Stimulated activated CD4-positive, alpha-beta T cell treated with anti-CD3 and anti-CD28 coated beads, Interleukin-1b, Interleukin-23, amount 100 ng/mL, for 4 hours (primary cell): Measurements from ENCODE around the gene ZNF814.
"Not testable (repeated sequence)": the region's sequence is repeated elsewhere in the genome, so short reads cannot be mapped to it uniquely, and the experiment has no call there.

Source experiments
- DNase-seq, 2 donors: peaks; one replicate each; pipeline ENCODE4 v3.0.0-alpha.2; 2020; ENCODE audit warnings: low read depth in 2 of 2

ZNF814 gene

DNA sequence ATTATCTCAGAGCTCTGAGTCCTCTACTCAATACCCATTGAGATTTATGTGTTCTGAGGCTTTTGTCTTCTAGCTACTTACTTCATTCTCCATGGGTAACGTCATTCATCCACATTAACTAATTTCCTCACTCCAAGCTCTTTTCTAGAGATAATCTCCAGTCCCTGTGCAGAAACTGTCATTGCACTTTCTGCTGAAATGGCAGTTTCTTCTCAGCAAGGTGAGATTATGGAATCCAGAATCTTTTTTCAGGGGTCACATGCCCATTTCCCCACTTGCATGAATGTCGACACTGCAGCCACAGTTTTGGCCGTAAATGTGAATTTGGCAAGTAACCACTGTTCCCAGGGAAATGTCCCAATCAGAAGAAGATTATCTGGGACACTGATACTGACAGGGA lies 26.5 kb downstream of the ZNF814 start:
- not testable (repeated sequence) for DNase-seq

DNA sequence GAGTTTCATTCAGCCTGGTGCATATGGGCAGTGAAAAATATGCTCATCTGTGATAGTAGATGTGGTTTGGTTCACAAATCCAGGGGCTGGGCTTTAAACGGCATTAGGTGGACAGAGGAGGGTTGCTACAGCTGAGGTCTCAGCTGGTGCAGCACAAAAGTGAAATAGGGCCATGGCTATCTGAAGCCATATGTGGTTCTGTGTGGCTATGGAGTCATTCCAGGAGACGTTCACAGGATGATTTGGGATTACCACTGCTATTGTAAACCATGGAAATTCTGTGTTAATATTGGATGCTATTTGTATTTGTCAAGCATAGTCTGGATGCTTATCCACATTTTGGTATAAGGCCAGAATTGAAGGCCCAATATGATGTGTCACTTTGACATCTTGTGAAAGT lies 34.7 kb downstream of the ZNF814 start:
- not testable (repeated sequence) for DNase-seq

DNA sequence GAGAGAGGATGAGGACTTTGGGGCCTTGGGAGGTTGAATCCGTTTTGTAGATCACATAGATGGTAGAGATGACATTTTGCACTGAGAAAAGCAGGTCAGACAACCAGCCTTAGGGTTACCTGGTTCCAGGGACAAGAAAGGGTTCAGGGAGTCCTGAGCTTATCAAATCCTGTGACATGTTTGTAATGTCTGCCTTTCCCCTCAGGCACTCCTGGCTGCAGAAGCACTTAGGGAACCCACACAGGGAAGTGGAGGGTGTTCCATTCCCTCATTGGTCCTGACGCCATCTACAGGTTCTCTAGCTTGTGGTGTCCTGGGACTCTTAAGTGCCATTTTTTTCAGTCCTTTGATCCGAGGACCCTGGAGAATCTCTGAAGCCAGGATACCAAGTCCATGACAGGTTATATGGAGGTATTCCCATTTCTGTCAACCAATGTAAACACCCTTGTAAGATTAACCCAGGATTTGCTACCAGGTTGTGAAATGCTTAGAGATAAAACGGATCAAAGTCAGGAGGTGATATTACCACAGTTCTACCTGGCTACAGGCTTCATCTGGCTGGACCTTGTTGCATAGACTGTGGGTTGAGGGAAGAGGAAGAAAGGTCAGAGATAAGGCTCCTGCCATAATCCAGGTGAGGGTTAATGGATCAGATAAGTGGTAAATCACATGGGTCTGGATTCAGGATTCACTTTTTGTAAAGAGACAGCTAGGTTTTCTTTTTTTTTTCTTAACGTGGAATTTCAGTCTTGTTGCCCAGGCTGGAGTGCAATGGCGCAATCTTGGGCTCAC lies 36.8 kb downstream of the ZNF814 start:
- DNase-seq = not testable (repeated sequence)

DNA sequence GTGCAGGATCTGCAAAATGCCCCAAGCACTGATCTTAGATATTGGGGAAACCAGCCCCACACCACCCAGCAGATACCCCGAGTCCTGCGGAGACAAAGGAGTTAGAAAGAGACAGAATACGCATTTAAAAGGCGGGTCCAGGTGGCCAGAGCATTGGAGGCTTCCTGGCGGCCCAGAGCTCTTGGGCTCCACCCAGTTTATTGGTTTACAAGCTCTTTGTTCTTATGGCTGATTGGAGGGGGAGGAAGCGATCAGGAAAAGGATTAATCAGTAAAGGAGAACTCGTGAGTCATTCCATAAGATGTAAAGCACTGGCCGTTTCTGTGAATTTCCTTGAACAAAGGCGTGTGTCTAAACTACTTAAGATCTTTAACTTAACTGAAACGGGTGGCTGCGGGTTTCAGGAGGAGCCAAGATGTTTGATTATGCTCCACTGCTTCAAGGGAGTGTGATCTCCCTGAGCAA lies 38.3 kb downstream of the ZNF814 start:
- DNase-seq = no peak

DNA sequence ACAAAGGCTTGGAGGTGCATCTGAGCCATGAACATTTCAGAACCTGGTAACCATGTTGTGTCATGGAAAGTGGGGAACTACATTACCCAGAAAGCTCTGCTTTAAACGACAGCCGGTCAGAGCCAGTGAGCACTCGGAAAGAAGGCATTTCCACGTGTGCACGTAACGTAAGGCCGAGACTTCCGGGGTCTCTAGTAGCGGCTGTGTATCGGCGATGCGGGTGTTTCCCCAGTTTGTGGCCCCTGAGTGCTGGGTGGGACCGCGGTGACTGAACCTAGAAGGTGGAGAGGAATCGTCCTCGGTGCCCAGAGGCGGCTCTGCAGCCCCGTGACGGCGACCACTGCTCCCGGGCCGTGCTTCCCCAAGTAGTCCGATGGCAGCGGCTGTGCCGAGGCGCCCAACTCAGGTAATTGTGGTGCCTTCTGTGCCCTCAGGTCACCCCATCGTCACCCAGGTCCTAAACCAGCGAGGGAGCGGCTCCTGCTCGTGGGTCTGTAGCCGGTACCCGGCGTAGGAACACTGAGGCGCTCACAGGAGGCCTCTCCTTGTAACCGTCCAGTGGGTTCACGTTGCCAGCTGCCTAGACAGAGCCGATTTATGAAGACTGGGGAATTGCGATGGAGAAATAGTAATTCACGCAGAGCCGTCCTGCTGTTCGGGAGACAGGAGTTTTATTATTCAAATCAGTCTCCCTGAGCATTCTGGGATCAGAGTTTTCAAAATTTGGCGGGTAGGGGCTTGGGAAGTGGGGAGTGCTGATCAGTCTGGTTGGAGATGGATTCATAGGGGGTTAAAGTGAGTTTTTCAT lies 39.0 kb downstream of the ZNF814 start, which contains the start of gene ZNF587:
Gene ZNF587 (plus strand): TSS at position 194 of the 808 bp plus-strand sequence. CDS start 180 bp downstream, at position 374.
- DNase-seq = peak; percentile 55 to 63

DNA sequence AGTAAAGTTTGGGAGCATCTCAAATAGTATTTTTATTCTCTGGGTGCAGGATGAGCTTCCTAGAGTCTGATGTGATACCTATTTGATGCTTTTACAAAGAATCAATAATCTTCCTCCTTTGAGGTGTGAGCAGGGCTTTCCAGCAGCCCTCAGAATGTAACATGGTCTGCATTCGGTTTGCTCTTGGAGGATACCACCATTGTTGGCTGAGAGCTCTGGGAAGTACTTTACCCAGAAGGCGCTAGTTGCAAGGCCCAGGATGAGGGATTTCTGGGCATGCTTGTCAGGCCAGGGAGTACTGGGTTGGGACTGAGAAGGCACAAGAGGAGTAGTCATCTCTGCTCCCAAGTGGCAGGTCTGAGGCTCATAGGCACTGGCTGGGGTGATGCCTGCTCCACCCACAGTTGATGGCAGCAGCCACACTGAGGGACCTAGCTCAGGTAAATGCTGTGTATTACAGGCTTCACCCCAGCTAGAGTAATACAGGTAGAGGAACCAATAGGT lies 39.6 kb downstream of the ZNF814 start:
- not testable (repeated sequence) for DNase-seq

DNA sequence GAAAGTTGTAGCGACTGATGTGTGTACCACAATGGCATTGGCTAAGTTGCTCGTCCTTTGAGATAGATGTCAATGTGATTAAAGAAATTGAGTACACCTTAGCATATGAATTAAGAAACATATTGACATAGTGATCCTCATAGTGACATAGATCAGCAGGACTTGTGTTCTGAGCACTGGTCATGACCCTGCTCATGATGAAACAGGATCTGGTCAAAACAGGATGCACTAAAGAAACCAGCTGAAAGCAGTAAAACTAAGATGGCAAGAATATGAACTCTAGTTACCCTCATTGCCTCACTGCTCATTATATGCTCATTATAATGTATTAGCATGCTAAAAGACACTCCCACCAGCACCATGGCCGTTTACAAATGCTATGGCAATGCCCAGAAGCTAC lies 41.7 kb downstream of the ZNF814 start:
- DNase-seq = not testable (repeated sequence)

DNA sequence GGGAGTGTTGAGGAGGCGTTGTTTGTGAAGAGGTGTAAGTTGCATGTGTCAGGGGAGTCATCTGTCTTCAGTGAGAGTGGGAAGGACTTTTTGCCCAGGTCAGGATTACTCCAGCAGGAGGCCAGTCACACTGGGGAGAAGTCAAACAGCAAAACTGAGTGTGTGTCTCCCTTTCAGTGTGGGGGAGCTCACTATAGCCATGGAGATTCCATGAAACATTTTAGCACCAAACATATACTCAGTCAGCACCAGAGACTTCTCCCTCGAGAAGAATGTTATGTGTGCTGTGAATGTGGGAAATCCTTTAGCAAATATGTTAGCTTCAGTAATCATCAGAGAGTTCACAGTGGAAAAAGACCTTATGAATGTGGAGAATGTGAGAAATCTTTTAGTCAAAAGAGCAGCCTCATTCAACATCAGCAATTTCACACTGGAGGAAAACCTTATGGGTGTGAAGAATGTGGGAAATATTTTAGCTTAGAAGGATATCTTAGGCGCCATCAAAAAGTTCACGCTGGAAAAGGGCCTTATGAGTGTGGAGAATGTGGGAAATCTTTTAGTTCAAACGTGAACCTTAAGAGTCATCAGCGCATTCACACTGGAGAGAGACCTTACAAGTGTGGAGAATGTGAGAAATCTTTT lies 47.6 kb downstream of the ZNF814 start:
- no peak for DNase-seq

DNA sequence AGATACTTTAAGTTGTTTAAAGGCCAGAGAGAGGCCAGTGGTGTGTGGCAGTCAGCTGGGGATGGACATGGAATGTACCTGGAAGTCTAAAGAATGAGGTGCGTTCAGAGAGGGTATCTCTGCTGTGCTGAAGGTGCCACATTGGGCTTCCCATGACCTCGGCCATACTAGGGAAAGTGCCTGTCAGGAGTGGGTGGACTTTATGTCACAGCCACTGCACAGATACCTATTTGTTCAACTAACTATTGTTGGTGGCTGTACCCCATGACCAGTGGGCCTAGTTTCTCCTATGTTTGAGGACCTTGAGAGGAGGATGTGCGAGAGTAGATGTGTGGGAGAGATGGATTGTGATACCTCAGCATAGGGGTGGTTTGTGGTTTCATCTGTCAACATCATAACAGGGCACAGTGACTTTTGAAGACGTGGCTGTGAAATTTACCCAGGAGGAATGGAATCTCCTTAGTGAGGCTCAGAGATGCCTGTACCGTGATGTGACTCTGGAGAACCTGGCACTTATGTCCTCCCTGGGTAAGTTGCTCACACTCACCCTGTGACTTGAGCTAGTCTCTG lies 50.1 kb downstream of the ZNF814 start:
- DNase-seq = not testable (repeated sequence)

DNA sequence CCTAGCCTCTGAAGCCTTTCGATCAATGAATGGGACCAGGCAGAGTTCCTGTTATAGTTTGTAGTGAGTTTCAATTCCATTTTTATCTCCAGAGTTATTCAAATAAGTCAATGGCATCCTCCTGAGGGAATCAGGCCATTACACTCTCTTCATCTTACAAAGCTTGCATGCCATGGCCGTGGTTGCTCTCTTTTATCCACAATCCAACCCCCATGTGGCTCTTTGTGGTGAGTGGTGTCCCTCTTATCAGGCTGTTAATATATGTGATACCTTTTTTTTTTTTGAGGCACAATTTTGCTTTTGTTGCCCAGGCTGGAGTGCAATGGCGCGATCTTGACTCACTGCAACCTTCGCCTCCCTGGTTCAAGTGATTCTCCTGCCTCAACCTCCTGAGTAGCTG lies 51.8 kb downstream of the ZNF814 start:
- not testable (repeated sequence) for DNase-seq

DNA sequence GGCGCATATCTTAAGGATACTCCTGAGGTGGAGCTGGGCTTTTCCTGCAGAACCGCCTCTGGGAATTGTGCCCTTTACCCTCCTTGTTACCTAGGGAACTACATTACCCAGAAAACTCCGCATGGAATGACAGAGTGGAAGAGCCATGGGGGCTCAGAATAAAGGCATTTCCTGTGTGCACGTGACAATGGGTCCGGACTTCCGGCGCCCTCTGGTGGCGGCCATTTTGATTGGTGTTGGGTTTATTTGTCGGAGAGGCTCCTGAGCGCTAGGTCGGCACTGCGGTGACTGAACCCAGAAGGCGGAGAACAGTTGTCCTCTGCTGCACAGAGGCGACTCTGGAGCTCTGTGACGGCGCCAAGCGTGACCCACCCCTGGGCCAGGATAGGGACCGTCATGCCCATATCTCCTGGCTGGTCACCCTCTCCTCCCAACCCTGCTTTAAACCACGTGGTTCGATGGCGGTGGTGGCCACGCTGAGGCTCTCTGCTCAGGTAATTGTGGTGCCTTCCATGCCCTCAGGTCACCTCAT lies 58.7 kb downstream of the ZNF814 start, which contains the start of gene ZNF587B:
Gene ZNF587B (plus strand): TSS at position 229 of the 532 bp plus-strand sequence. CDS start 230 bp downstream, at position 459.
- DNase-seq = peak in 1 of 2 donors; percentile 23

DNA sequence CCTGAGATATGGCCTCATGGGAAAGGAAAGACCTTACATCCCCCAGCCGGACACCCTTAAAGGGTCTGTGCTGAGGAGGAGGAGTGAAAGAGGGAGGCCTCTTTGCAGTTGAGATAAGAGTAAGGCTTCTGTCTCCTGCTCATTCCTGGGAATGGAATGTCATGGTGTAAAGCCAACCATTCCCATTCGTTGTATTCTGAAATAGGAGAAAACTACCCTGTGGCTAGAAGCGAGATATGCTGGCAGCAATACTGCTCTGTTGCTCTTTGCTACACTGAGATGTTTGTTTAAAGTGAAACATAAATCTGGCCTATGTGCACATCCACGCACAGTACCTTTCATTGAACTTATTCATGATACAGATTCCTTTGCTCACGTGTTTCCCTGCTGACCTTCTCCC lies 59.5 kb downstream of the ZNF814 start:
- DNase-seq = no peak

DNA sequence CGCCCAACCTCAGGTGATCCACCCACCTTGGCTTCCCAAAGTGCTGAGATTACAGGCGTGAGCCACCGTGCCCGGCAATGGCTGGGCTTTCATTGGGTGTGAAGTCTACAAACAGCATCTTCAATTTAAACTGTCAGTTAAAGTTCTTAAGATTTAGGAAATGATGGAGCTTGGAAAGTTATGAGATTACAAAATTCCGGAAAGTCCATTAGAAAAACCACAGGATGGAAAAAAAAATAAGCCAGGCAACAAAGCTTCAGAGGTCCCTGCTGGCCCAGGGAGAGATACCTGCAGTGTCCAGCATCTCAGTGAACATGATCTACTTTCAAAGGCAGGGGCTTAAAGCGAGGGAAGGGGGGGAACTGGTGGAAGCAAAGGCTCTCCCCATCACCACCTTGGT lies 63.3 kb downstream of the ZNF814 start:
- DNase-seq = no peak

DNA sequence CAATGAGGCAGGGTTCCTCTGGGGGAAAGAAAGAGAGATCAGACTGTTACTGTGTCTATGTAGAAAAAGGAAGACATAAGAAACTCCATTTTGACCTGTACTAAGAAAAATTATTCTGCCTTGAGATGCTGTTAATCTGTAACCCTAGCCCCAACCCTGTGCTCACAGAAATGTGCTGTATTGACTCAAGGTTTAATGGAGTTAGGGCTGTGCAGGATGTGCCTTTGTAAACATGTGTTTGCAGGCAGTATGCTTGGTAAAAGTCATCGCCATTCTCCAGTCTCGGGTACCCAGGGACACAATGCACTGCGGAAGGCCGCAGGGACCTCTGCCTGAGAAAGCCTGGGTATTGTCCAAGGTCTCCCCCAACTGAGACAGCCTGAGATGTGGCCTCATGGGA lies 65.2 kb downstream of the ZNF814 start:
- DNase-seq = not testable (repeated sequence)

DNA sequence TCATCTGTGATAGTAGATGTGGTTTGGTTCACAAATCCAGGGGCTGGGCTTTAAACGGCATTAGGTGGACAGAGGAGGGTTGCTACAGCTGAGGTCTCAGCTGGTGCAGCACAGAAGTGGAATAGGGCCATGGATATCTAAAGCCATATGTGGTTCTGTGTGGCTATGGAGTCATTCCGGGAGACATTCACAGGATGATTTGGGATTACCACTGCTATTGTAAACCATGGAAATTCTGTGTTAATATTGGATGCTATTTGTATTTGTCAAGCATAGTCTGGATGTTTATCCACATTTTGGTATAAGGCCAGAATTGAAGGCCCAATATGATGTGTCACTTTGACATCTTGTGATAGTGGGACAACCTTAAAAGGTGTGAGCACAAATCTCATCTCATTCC lies 65.7 kb downstream of the ZNF814 start:
- DNase-seq = not testable (repeated sequence)

DNA sequence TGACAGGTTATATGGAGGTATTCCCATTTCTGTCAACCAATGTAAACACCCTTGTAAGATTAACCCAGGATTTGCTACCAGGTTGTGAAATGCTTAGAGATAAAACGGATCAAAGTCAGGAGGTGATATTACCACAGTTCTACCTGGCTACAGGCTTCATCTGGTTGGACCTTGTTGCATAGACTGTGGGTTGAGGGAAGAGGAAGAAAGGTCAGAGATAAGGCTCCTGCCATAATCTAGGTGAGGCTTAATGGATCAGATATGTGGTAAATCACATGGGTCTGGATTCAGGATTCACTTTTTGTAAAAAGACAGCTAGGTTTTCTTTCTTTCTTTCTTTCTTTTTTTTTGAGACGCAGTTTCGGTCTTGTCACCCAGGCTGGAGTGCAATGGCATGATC lies 67.3 kb downstream of the ZNF814 start:
- DNase-seq = not testable (repeated sequence)

DNA sequence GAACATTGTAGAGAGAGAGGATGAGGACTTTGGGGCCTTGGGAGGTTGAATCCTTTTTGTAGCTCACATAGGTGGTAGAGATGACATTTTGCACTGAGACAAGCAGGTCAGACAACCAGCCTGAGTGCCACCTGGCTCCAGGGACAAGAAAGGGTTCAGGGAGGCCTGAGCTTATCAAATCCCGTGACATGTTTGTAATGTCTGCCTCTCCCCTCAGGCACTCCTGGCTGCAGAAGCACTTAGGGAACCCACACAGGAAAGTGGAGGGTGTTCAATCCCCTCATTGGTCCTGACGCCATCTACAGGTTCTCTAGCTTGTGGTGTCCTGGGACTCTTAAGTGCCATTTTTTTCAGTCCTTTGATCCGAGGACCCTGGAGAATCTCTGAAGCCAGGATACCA lies 67.7 kb downstream of the ZNF814 start:
- DNase-seq = not testable (repeated sequence)

DNA sequence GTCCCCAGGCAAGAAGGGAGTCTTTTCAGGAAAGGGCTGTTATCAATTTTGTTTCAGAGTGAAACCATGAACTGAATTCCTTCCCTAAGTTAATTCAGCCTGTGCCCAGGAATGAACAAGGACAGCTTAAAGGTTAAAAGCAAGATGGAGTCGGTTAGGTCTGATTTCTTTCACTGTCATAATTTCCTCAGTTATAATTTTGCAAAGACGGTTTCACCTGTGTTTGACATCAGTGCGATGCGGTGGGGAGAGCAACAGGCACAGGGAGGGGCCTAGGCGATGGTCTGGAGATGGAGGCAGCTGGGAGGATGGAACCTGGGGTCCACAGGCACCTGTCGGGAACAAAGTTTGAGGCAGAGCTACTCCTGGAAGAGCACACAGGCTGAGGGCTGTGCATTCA lies 68.2 kb downstream of the ZNF814 start:
- no peak for DNase-seq

DNA sequence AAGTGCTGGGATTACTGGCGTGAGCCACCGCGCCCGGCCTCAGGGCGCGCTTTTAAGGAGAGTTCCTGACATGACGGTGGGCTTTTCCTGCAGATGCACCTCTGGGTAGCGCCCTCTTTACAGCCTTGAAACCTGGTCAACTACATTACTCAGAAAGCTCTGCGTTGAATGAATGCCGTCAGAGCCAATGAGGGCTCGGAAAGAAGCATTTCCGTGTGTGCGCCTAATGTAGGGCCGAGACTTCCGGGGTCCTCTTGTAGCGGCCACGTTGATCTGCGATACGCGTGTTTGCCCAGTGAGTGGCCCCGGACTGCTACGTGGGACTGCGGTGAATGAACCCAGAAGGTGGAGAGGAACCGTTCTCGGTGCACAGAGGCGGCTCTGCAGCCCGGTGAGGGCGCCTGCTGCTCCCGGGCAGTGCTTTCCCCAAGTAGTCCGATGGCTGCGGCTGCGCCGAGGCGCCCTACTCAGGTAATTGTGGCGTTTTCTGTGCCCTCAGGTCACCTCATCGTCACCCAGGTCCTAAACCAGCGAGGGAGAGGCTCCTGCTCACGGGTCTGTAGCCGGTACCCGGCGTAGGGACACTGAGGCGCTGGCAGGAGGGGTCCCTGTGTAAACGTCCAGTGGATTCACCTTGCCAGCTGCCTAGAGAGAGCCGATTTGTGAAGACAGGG lies 69.2 kb downstream of the ZNF814 start:
- peak; percentile 57 to 68 for DNase-seq

DNA sequence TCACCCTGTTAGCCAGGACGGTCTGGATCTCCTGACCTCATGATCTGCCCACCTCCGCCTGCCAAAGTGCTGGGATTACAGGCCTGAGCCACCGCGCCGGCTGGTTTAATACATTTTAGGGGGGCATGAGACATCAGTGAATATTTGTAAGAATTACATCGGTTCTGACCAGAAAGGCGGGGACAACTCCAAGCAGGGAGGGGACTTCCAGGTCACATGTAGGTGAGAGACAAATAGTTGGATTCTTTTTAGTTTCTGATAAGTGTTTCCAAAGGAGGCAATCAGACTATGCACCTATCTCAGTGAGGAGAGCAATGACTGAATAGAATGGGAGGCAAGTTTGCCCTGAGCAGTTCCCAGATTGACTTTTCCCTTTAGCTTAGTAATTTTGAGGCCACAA lies 70.5 kb downstream of the ZNF814 start:
- no peak for DNase-seq

DNA sequence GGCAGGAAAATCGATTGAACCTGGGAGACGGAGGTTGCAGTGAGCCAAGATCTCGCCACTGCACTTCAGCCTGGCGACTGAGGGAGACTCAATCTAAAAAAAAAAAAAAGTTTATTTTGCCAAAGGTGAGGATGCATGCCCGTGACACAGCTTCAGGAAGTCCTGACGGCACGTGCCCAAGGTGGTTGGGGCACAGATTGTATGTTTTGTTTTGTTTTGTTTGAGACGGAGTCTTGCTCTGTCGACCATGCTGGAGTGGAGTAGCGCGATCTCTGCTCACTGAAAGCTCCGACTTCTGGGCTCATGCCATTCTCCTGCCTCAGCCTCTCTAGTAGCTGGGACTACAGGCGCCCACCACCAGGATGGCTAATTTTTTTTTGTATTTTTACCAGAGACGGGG lies 70.9 kb downstream of the ZNF814 start:
- DNase-seq = no peak
